ENCODE measurements around the gene MAJIN. TPM values are rescaled to one million over a fixed set of nuclear protein-coding genes. Genes with fewer than 3 reads are reported as not detected.

The MAJIN gene
- polyA plus RNA-seq, 1 donor: not detected

GRCh38 chr11:64931290-64931689, 40.6 kb downstream of the MAJIN start:
- DNase-seq: no peak

- DNase-seq: no peak
Observed at GRCh38 chr11:64930340-64930739, 41.6 kb downstream of the MAJIN start.

GRCh38 chr11:64929625-64930024, 42.3 kb downstream of the MAJIN start:
- no peak for DNase-seq

GRCh38 chr11:64928957-64929356, 43.0 kb downstream of the MAJIN start:
- no peak for DNase-seq

- DNase-seq: no peak
Observed at GRCh38 chr11:64926689-64927088, 45.2 kb downstream of the MAJIN start.

GRCh38 chr11:64925536-64926436, 46.1 kb downstream of the MAJIN start:
- no peak for DNase-seq

GRCh38 chr11:64924910-64925284, 47.0 kb downstream of the MAJIN start:
- DNase-seq: no peak

- peak; percentile 93 for DNase-seq
Observed at GRCh38 chr11:64923944-64924909, 47.7 kb downstream of the MAJIN start, which contains the start of gene PPP2R5B. TSS of gene PPP2R5B (plus strand) at chr11:64924689. CDS start at chr11:64925735, 1,046 bp downstream.

- no peak for DNase-seq
Observed at GRCh38 chr11:64923151-64923661, 48.7 kb downstream of the MAJIN start.

GRCh38 chr11:64921384-64921783, 50.5 kb downstream of the MAJIN start:
- DNase-seq: no peak

- no peak for DNase-seq
Observed at GRCh38 chr11:64920124-64920523, 51.8 kb downstream of the MAJIN start.

- DNase-seq: no peak
Observed at GRCh38 chr11:64919627-64920026, 52.3 kb downstream of the MAJIN start.

GRCh38 chr11:64918017-64918416, 53.9 kb downstream of the MAJIN start:
- DNase-seq: no peak

GRCh38 chr11:64917663-64917995, 54.3 kb downstream of the MAJIN start:
- no peak for DNase-seq

GRCh38 chr11:64916775-64917662, 54.9 kb downstream of the MAJIN start, which contains the start of gene ATG2A:
TSS of gene ATG2A (minus strand) at chr11:64917209. CDS start at chr11:64917135, 74 bp downstream.
- DNase-seq: peak; percentile 99

GRCh38 chr11:64916040-64916774, 55.7 kb downstream of the MAJIN start:
- no peak for DNase-seq

- no peak for DNase-seq
Observed at GRCh38 chr11:64915376-64915887, 56.5 kb downstream of the MAJIN start.

- no peak for DNase-seq
Observed at GRCh38 chr11:64914123-64914522, 57.8 kb downstream of the MAJIN start.

GRCh38 chr11:64913171-64913727, 58.7 kb downstream of the MAJIN start:
- no peak for DNase-seq

- DNase-seq: no peak
Observed at GRCh38 chr11:64911689-64912088, 60.2 kb downstream of the MAJIN start.

GRCh38 chr11:64911142-64911541, 60.8 kb downstream of the MAJIN start:
- DNase-seq: no peak
